Nephron progenitor cell (in vitro differentiated cells): ENCODE data around the gene DNAH1.
"Not testable (repeated sequence)": the region's sequence is repeated elsewhere in the genome, so short reads cannot be mapped to it uniquely, and the experiment has no call there.

ENCODE experiments used
- DNase-seq: peaks from one replicate; pipeline ENCODE4 v3.0.0; 2021
- H3K27ac Mint-ChIP-seq: 2 replicates; pipeline ENCODE4 v1.8.0; 2021; ENCODE audit warnings: mild to moderate bottlenecking, moderate library complexity, mixed read lengths
- H3K27me3 Mint-ChIP-seq: 2 replicates; pipeline ENCODE4 v1.8.0; 2021; ENCODE audit warnings: mild to moderate bottlenecking, low read depth, mixed read lengths; ENCODE audit not compliant: poor library complexity
- H3K36me3 Mint-ChIP-seq: 2 replicates; pipeline ENCODE4 v1.8.0; 2021; ENCODE audit warnings: low read depth, mixed read lengths
- H3K4me1 Mint-ChIP-seq: 2 replicates; pipeline ENCODE4 v1.8.0; 2021; ENCODE audit warnings: mixed read lengths
- H3K4me3 Mint-ChIP-seq: 2 replicates; pipeline ENCODE4 v1.8.0; 2021; ENCODE audit warnings: mild to moderate bottlenecking, moderate library complexity, mixed read lengths
- H3K9me3 Mint-ChIP-seq: 2 replicates; pipeline ENCODE4 v1.8.0; 2021; ENCODE audit warnings: mild to moderate bottlenecking, moderate library complexity, mixed read lengths
- CTCF ChIP-seq: fragments of 200-600 bp; sonication (generic); IDR thresholded peaks from 2 replicates; pipeline ENCODE4 v1.5.0; 2021; ENCODE audit warnings: antibody characterized with exemption

Gene DNAH1

DNA sequence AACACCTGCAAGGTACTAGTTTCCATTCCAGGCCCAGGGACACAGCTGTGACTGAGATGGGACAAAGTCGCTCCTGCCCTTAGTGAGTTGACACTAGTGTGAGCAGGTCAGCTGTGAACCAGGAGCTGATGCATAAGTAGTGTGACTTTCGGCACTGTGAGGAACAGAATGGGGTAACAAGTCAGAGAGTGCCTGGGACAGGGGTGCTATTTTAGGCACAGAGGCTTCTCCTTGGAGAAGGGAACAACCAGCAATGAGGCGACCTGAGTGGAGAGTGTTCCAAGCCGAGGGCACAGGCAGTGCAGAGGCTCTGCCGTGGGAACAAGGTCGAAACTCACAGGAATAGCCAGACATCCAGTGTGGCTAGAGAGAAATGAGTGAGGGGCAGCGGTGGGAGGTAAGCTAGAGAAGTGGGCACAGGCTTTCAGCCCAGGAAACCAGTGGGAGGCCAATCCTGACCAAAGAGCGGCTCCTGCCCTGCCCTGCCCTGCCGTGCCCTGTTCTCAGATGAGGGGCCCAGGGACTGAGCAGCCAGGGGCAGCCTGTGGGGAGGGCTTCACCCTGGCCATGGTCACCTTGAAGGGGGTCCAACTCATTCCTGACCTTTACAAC is 14.2 kb downstream of the DNAH1 start:
- no peak overlapping the region for H3K27ac Mint-ChIP-seq
- no peaks in the 10 kb centered on the region for H3K9me3 Mint-ChIP-seq
- no peak for DNase-seq
- no peak for TF ChIP-seq CTCF
- no peaks in the 10 kb centered on the region for H3K4me1 Mint-ChIP-seq
- no peaks in the 10 kb centered on the region for H3K36me3 Mint-ChIP-seq
- no peak overlapping the region for H3K4me3 Mint-ChIP-seq
- peaks cover 23% of the 10 kb centered on the region for H3K27me3 Mint-ChIP-seq

- Mint-ChIP-seq H3K4me3 (no peak overlapping the region), H3K27ac (no peak overlapping the region), H3K9me3 (no peaks in the 10 kb centered on the region), H3K36me3 (no peaks in the 10 kb centered on the region), H3K27me3 (peaks cover 21% of the 10 kb centered on the region), H3K4me1 (no peaks in the 10 kb centered on the region)
- TF ChIP-seq CTCF = no peak
- no peak for DNase-seq
These were observed 15.0 kb downstream of the DNAH1 start for GRCh38 chr3:52331091-52331490.

DNA sequence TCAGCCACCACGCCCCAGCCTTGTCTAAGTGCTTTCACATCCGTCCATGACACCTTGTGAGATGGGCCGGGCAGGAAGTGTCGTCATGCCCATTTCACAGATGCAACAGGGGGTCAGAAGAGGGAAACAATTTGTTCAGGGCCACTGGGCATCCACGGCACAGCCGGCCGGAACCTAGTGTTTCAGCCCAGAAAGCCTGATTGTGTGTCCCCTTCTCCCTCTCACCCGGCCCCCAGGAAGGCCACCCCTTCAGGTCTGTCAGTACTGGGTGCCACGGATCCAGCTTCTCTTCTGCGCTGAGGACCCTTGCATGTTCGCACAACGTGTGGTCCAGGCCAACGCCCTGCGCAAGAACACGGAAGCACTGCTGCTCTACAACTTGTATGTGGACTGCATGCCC is 15.8 kb downstream of the DNAH1 start:
- no peaks in the 10 kb centered on the region for H3K36me3 Mint-ChIP-seq
- no peak overlapping the region for H3K4me3 Mint-ChIP-seq
- no peak overlapping the region for H3K27ac Mint-ChIP-seq
- TF ChIP-seq CTCF = no peak
- H3K9me3 Mint-ChIP-seq = no peaks in the 10 kb centered on the region
- DNase-seq = no peak
- no peaks in the 10 kb centered on the region for H3K4me1 Mint-ChIP-seq
- H3K27me3 Mint-ChIP-seq = peaks cover 17% of the 10 kb centered on the region

- no peak for DNase-seq
- Mint-ChIP-seq H3K27me3 (peaks cover 17% of the 10 kb centered on the region), H3K27ac (no peak overlapping the region), H3K36me3 (no peaks in the 10 kb centered on the region), H3K4me1 (no peaks in the 10 kb centered on the region), H3K9me3 (no peaks in the 10 kb centered on the region), H3K4me3 (no peak overlapping the region)
- TF ChIP-seq CTCF = no peak
These were observed 17.9 kb downstream of the DNAH1 start for GRCh38 chr3:52333869-52334557.

GRCh38 chr3:52338131-52338530 is 22.0 kb downstream of the DNAH1 start:
- H3K9me3 Mint-ChIP-seq, H3K27ac Mint-ChIP-seq: not testable (repeated sequence)

DNA sequence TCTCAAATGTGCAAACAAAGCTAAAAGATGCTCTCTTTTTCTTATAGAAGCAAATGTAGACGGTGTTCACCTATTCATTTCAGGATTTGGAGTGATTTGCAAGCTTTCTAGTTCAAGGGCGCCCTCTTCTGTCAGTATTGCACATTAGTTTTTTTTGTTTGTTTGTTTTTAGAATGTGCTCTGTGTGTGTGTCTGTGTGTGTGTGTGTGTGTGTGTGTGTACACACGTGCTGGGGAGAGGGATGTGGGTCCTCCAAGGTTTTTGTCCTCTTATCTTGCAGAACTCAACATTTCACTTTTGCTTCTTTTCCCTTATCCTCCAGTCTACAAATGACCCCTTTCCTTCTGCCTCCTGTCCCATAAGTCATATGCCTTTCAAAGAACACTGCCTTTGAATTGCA is 23.5 kb downstream of the DNAH1 start:
- no peaks in the 10 kb centered on the region for H3K36me3 Mint-ChIP-seq
- peak; percentile 67 for TF ChIP-seq CTCF
- no peak overlapping the region for H3K27ac Mint-ChIP-seq
- no peaks in the 10 kb centered on the region for H3K9me3 Mint-ChIP-seq
- peak; percentile 46 for DNase-seq
- H3K27me3 Mint-ChIP-seq = peaks cover 34% of the 10 kb centered on the region
- no peak overlapping the region for H3K4me3 Mint-ChIP-seq
- no peaks in the 10 kb centered on the region for H3K4me1 Mint-ChIP-seq

More at GRCh38 chr3:52338131-52338530, 22.0 kb downstream of the DNAH1 start:
- peaks cover 27% of the 10 kb centered on the region for H3K27me3 Mint-ChIP-seq
- not testable (repeated sequence) for H3K36me3 Mint-ChIP-seq, H3K4me1 Mint-ChIP-seq, DNase-seq, H3K4me3 Mint-ChIP-seq
